HG03342 (cell line): ENCODE results near the gene CACNA1E.

Experiments used
- ATAC-seq: cut with Tn5 transposase; IDR thresholded peaks from one replicate; pipeline ENCODE4 v1.9.1; 2021; ENCODE audit warnings: mild to moderate bottlenecking, moderate library complexity; ENCODE audit not compliant: unreplicated experiment

CACNA1E gene

GRCh38 chr1:181626279-181626938 lies 143.1 kb downstream of the CACNA1E start:
- no peak for ATAC-seq

GRCh38 chr1:181630398-181630797 lies 147.1 kb downstream of the CACNA1E start:
- no peak for ATAC-seq

DNA sequence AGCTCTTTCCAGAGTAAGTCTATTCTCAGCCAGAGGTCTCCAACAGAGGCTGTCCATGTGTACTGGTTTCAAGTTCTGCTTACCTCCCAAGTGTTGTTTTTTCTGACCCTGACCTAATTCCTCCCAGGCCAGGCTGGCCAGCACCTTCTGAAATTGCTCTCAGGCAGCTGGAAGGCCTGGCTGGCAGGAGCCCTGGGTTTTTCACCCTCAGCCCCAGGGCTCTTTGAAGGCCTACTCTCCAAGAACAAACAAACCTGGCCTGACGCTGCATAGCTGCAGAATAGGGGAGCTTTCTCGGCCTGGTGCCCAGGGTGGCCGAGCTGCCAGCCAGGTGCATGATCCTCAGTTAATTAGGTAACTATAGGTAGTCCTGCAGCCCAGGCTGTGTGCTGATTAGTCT lies 147.5 kb downstream of the CACNA1E start:
- no peak for ATAC-seq

DNA sequence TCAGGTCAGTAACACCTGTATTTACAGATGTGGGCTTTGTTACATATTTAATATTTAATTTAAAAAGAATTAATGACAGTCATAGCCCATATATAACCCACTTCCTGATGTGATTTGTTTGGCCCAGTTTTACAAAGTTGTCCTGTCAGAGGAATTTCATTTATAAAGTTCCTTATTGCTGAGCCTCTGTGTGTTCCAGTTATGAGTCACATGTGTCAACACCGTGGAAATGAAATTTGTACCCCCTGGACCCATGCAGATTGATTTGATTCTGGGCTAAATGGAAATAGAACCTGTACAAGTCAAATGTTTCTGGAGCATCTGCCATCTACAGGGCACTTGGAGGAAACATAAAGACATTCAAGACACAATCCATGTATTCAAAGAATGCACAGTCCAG lies 149.2 kb downstream of the CACNA1E start:
- no peak for ATAC-seq

DNA sequence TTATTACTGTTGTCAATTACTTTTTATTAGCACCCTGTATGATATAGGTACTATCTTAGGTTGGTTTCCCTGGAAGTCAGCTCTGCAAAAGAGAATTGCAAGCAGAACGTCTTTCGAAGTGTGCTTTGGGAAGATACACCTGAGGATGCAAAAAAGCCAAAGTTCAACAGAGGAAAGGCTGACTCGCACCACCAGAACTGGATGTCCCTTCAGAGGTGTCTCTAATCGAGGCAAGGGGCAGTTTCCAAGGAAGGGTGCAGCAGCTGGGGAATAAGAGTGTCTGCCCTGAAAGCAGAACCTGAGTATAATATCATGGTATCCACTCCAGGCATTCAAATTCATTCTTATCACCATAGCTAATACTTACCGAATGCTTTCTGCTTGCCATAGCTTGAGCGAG lies 149.6 kb downstream of the CACNA1E start:
- no peak for ATAC-seq

- no peak for ATAC-seq
These were observed 151.8 kb downstream of the CACNA1E start for GRCh38 chr1:181635110-181635509.

GRCh38 chr1:181637998-181638397 lies 154.7 kb downstream of the CACNA1E start:
- no peak for ATAC-seq

GRCh38 chr1:181640956-181641355 lies 157.6 kb downstream of the CACNA1E start:
- no peak for ATAC-seq

GRCh38 chr1:181643631-181644030 lies 160.3 kb downstream of the CACNA1E start:
- ATAC-seq = no peak

DNA sequence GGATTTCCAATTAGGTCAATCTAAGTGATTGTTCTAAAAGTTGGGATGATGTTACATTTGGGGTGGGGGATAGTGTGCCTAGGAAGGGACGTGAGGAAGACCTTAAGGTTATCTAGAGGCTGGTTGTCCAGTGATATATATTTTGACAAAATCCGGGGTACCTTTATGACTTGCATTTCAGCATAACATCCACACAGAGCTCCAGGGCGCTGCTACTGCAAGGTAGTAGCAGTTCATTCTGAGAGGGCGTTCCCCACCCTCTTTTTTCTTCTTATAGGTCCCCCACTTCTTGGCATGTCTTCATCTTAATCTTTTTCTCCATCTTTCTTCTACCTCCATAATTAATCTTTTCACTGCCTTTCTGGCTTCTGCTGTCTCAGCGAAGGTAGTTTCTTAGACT lies 161.9 kb downstream of the CACNA1E start:
- no peak for ATAC-seq

DNA sequence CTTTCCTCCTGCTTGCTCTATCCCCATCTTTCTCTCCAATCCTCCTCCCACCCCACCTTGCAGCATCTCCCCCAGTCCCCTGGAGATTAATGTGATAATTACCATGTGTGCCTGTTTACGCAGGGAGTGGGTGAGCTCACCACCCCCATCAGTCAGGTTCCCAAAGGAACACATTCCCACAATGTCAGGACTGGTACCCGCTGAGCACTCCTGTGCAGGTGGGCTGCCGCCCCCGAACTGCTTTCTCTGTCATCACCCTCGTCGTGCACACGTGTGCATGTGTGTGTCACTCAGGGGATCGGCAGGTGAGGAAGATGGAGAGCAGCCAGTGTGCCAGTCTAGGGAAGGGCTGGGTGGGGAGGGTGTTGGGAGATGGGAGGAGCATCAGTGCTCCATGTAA lies 163.4 kb downstream of the CACNA1E start:
- ATAC-seq = no peak

DNA sequence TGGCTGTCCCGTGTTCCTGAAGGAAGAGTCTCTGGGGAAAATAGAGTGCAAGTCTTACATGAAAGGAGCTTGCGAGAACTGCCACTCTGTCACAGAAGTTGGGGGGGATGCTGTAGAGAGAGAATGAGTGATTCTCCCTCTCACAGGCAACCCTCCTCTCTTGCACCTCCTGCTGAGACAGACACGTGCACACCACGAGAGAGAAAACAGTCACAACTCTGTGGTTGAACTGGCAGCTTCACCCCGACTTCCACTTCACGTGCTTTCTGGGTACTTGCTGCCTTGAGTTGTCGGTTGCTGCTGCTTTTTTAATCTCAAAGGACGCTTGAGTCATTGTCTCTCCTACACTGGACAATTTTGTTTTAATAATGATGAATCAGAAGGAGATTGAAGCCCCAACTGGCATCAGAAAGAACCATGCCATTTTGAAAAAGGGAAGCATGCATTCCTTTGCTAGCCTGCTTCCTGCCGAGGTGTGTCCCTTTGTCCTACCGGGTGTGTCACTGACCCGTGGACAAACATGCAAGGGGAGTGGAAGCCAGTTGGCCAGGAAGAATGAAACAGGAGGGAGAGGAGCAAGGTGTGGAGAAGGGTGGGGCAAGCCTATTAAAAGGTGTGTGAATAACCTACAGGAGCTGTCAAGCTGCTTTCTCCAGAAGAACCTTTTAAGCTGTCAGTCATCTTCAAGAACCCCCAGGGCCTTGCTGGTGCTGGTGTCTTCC lies 164.2 kb downstream of the CACNA1E start:
- no peak for ATAC-seq

DNA sequence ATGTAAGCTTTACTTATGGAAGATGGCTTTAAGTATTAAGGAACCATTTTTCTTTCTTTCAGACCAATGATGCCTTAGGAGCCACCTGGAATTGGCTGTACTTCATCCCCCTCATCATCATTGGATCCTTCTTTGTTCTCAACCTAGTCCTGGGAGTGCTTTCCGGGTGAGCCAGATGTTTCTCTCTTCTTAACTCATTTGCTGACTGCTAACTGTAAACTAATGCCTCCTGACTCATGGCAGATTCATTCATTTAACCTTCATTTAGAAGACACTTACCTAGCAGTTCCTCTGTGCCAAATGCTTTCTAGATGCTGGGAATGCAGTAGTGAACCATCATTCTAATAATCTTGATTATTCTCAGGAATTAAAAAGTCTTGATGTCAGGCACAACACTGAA lies 168.0 kb downstream of the CACNA1E start:
- ATAC-seq = no peak

DNA sequence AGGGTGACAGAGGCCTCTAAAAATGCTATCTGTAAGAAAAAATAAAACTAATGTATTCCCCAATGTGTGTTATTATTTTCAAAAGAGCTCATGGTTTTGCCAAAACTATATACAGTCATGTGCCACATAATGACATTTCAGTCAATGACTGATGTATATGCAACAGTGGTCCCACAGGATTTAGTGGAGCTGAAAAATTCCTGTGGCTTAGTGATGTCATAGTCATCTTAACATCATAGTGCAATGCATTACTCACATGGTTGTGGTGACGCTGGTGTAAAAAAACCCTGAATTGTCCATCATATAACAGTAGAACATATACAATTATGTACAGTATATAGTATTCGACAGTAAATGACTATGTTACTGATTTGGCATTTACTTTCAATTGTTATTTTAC lies 172.4 kb downstream of the CACNA1E start:
- no peak for ATAC-seq

DNA sequence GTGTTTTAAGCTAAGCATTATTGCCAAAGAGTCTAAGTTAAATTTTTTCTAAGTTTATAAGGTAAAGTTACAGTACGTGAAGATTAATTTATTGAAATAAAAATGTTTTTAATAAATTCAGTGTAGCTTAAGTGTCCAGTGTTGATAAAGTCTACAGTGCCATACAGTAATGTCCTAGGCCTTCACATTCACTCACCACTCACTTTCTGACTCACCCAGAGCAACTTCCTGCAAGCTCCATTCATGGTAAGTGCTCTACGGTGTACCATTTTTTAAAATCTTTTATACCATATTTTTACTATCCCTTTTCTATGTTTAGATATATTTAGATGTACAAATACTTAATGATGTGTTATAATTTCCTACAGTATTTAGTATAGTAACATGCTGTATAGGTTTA lies 173.2 kb downstream of the CACNA1E start:
- ATAC-seq = no peak

DNA sequence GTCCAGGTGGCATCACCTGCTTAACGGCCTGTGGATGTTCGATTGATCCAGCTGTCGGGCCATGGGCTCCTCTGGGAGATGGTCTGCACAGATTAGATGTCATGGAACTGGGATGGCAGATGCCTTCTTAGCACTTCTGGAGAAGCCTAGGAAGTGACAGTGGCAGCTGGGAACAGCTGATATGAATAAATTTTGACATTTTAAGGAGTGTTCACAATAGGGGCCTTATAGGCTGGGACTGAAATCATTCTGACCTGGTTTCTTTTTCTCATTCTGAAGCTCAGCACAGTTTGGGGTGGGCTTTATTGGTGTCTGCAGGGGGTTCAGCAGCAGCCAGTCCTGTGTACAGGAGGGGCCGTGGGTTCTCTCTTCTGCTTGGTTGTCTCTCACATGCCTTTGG lies 175.3 kb downstream of the CACNA1E start:
- ATAC-seq = no peak

DNA sequence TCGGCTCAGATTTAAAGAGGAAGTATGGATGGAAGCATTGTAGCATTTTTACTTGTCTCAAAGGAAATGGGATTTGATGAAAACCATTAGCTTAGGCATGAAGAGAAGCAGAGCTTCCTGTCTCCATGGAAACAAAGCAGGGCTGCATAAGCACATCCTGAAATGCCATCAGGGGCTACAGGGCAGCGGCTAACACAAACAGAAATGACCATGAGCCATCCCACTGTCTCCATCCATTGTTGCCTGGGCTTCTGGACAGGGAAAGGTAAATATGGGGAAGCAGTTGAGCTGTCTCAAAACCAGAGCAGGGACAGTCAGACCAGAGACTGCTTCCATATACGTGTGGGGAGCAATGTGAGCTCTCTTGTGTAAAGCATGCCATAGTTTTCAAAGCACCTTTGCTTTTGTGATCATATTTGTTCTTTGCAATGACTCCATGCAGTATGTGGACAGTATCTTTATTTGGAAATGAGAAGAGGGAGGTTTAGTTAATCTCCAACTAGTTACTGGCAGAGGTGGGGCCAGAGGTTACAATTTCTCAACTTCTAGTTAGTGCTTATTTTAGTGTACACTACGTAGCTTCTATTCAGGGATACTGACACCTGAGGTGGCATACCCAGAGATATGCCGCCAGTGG lies 176.1 kb downstream of the CACNA1E start:
- ATAC-seq = no peak

- ATAC-seq = no peak
These were observed 177.3 kb downstream of the CACNA1E start for GRCh38 chr1:181660621-181661020.

DNA sequence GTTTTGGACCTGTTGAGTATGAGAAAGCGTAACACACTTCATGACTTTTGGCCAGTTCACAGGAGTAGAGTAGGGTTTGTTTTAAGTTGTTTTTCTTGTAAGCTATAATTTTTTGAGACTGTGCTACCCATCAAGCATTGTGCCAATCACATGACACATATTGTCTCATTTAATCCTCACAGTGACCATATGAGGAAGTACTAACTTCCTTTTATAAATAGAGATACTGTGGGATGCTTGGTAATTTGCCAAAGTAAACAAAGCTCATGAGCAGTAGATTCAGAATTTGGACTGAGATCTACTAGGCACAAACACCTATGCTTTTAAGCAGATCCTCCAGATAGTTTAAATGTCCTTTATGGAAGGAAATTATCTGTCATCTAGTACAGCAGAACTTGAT lies 178.3 kb downstream of the CACNA1E start:
- ATAC-seq = no peak

- no peak for ATAC-seq
These were observed 179.3 kb downstream of the CACNA1E start for GRCh38 chr1:181662606-181663005.

GRCh38 chr1:181664543-181664942 lies 181.2 kb downstream of the CACNA1E start:
- ATAC-seq = no peak

DNA sequence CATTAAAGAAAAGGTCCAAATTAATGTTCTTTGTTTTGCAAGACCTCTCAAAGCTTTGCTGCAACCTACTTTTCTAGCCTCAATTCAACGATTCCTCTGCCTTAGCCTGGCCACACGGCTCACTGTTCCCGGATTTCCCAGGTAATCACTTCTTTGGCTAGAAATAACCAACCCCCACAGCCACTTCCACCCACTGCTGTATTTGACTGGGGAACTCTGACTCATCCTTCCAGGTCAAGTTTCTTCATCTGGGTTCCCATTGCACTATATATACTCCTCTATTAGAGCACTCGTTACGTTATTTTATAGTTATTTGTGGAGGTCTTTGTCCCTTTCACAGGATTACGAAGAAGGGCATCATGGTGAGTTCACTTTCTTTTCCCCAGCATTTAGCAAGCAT lies 185.9 kb downstream of the CACNA1E start:
- ATAC-seq = no peak
